ENCODE data around the gene ABCA2.

The ABCA2 gene

DNA sequence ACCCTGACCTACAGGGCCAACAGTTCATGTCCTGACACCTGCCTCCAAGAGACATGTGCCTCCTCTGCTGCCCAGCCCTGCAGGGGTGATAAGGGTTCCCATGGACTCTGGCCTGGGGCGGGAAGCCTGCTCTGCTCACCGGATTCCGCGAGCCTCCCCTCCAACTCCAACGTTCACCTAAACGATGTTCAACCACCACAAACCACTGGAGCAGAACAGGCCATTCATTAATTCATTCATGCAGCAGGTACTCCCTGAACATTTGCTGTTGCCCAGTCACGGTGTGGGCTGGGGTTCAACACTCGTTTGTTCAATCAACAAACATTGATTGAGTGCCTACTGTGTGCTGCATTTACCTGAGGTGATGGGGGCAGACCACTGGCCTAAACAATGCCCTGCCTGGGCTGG, 46.0 kb upstream of the ABCA2 start:
- ChIA-PET POLR2A (interaction anchor here (1.5 kb wide), 1 partner anchor 55 kb away, joined by 3 read pairs; no protein-coding TSS in a partner anchor), CTCF (interaction anchor here (1.0 kb wide), 1 partner anchor 10 kb away, joined by 3 read pairs; no protein-coding TSS in a partner anchor)
- TF ChIP-seq ELF4 (IDR thresholded peaks at IDR 0.05) (no peak), HDGF (IDR thresholded peaks at IDR 0.05; ENCODE audit: borderline replicate concordance) (no peak), SP1 (IDR thresholded peaks at IDR 0.05) (no peak), PKNOX1 (IDR thresholded peaks at IDR 0.05) (no peak), TARDBP (IDR thresholded peaks at IDR 0.05) (no peak), ARNT (IDR thresholded peaks at IDR 0.05) (no peak), FOXM1 (IDR thresholded peaks at IDR 0.05; ENCODE audit: borderline replicate concordance) (no peak), FOXK2 (IDR thresholded peaks at IDR 0.05) (no peak), CTBP1 (IDR thresholded peaks at IDR 0.05; ENCODE audit: borderline replicate concordance) (no peak), SUZ12 (IDR thresholded peaks at IDR 0.05) (no peak), L3MBTL2 (conservative IDR thresholded peaks at IDR 0.05) (no peak), FOXA1 (IDR thresholded peaks at IDR 0.05) (no peak), NFRKB (IDR thresholded peaks at IDR 0.05) (no peak), LEF1 (IDR thresholded peaks at IDR 0.05; ENCODE audit: borderline replicate concordance) (no peak), BHLHE40 (IDR thresholded peaks at IDR 0.05; ENCODE audit: borderline replicate concordance) (no peak), ZNF384 (IDR thresholded peaks at IDR 0.05) (no peak)
- no peak for DNase-seq (ENCODE audit: extremely low spot score)

DNA sequence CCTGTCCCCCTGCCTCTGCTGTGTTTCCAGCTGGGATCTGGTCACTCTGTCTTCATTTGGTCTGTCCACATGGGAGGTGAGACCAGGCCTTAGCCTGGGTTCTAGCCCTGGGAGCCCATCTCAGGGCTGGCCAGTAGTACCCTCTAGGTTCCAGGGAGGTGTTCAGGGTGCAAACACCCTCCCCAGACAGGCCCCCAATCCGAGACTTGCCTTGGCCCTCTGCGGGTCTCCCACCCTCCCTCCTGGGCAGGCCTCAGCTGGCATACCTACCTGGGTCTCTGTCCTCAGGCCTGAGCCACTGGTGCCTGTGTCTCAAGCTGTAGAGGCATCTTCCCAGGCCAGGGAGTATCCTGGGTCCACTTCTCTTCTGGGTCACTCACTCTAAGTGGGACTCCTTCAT, 43.2 kb upstream of the ABCA2 start:
- DNase-seq (ENCODE audit: extremely low spot score), result no peak
- no peak for TF ChIP-seq ARNT (IDR thresholded peaks at IDR 0.05)
- TF ChIP-seq ZNF384 (IDR thresholded peaks at IDR 0.05), result no peak
- no peak for TF ChIP-seq TARDBP (IDR thresholded peaks at IDR 0.05)
- no peak for TF ChIP-seq LEF1 (IDR thresholded peaks at IDR 0.05; ENCODE audit: borderline replicate concordance)
- TF ChIP-seq FOXK2 (IDR thresholded peaks at IDR 0.05), result no peak
- no peak for TF ChIP-seq SUZ12 (IDR thresholded peaks at IDR 0.05)
- no peak for TF ChIP-seq FOXA1 (IDR thresholded peaks at IDR 0.05)
- TF ChIP-seq NFRKB (IDR thresholded peaks at IDR 0.05), result no peak
- TF ChIP-seq ELF4 (IDR thresholded peaks at IDR 0.05), result no peak
- no peak for TF ChIP-seq L3MBTL2 (conservative IDR thresholded peaks at IDR 0.05)
- TF ChIP-seq SP1 (IDR thresholded peaks at IDR 0.05), result no peak
- TF ChIP-seq FOXM1 (IDR thresholded peaks at IDR 0.05; ENCODE audit: borderline replicate concordance), result no peak
- no peak for TF ChIP-seq HDGF (IDR thresholded peaks at IDR 0.05; ENCODE audit: borderline replicate concordance)
- no peak for TF ChIP-seq PKNOX1 (IDR thresholded peaks at IDR 0.05)
- no peak for TF ChIP-seq BHLHE40 (IDR thresholded peaks at IDR 0.05; ENCODE audit: borderline replicate concordance)
- TF ChIP-seq CTBP1 (IDR thresholded peaks at IDR 0.05; ENCODE audit: borderline replicate concordance), result no peak
- ChIA-PET CTCF (interaction anchor here (1.2 to 2.4 kb wide), 4 partner anchors 13 to 42 kb away, joined by 3 to 11 read pairs (median 8); partner anchors contain the start of genes ABCA2 and NPDC1), POLR2A (interaction anchor here (1.3 to 3.2 kb wide), 4 partner anchors 12 to 169 kb away, joined by 3 to 27 read pairs (median 6); partner anchors contain the start of gene MAN1B1)

DNA sequence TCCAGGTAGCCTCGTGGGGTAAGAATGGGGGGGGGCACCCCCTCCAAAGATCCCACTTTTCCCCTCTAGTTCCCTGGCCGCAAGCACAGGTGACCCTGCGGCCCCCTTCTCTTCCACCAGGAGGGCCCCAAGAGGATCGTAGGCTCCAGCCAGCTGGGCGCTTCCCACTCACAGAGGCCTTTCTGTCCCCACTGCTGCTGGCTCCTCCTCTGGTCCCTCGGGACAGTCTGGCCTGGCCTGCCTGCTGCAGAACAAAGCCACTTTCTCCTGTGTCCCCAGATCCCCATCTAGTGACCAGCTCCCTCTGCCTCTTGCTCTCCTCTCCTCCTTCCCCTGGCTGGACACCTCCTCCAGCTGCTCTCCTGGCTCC, 42.9 kb upstream of the ABCA2 start:
- POLR2A ChIA-PET, result interaction anchor here (1.2 to 3.2 kb wide), 5 partner anchors 13 to 170 kb away, joined by 3 to 27 read pairs (median 5); partner anchors contain the start of gene MAN1B1
- CTCF ChIA-PET, result interaction anchor here (0.8 to 2.4 kb wide), 6 partner anchors 13 to 166 kb away, joined by 3 to 11 read pairs (median 6); partner anchors contain the start of genes ABCA2 and NPDC1
- 0 out of 2 replicates have a peak, but pooled peaks have one; percentile 1 for TF ChIP-seq L3MBTL2 (conservative IDR thresholded peaks at IDR 0.05)
- TF ChIP-seq BHLHE40 (IDR thresholded peaks at IDR 0.05; ENCODE audit: borderline replicate concordance), result no peak
- no peak for DNase-seq (ENCODE audit: extremely low spot score)

DNA sequence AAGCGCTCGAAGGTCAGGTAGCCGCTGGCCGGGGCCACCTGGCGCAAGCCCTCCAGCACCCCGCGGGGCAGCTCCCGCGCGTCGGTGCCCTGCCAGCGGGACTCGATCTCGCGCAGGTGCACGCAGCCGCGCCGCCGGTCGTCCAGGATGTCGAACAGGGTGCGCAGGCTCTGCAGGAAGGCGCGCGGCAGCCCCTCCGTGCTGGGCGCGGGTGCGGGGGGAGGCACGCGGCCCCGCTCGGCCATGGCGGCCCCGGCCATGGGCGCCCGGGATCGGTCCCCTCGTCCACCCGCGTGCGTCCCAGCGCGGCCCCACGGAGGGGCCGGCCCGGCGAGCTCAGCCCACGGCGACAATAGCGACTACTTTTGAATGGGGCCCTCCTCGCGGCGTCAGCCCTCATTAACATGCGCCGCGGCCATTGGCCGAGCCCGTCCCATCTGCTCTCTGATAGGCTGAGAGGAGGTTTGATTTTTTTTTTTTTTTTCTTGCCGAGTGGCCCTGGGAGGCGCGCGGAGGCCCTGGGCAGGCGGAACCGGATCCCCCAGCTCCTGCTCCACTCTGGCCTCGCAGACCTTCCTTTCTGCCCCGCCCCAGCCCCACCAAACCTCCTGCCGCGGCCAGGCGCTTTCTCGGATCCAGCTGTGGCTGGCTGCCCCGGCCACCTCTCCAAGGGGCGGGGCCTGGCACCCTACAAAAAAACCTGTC, 42.3 kb upstream of the ABCA2 start, which contains the start of gene SAPCD2:
TSS of gene SAPCD2 (minus strand) at position 357 of the 705 bp plus-strand sequence. CDS start at position 260, 97 bp downstream.
- CTCF ChIA-PET, result interaction anchor here (0.8 to 2.4 kb wide), 7 partner anchors 12 to 166 kb away, joined by 3 to 11 read pairs (median 8); partner anchors contain the start of genes ABCA2 and NPDC1

More for the DNA sequence above, 42.3 kb upstream of the ABCA2 start, which contains the start of gene SAPCD2:
- TF ChIP-seq LEF1 (IDR thresholded peaks at IDR 0.05; ENCODE audit: borderline replicate concordance), result 0 out of 2 replicates have a peak, but pooled peaks have one; percentile 41
- peak; percentile 48; the same call in 1 of the 2 replicates for TF ChIP-seq L3MBTL2 (conservative IDR thresholded peaks at IDR 0.05)
- TF ChIP-seq ARNT (IDR thresholded peaks at IDR 0.05), result no peak
- no peak for TF ChIP-seq HDGF (IDR thresholded peaks at IDR 0.05; ENCODE audit: borderline replicate concordance)
- TF ChIP-seq CTBP1 (IDR thresholded peaks at IDR 0.05; ENCODE audit: borderline replicate concordance), result no peak
- no peak for TF ChIP-seq SP1 (IDR thresholded peaks at IDR 0.05)
- peak; percentile 99 for TF ChIP-seq ZNF384 (IDR thresholded peaks at IDR 0.05)
- no peak for TF ChIP-seq FOXK2 (IDR thresholded peaks at IDR 0.05)
- TF ChIP-seq FOXM1 (IDR thresholded peaks at IDR 0.05; ENCODE audit: borderline replicate concordance), result peak; percentile 51; the same call in 1 of the 2 replicates
- TF ChIP-seq PKNOX1 (IDR thresholded peaks at IDR 0.05), result no peak
- POLR2A ChIA-PET, result interaction anchor here (0.9 to 3.2 kb wide), 10 partner anchors 12 to 828 kb away, joined by 3 to 27 read pairs (median 4); partner anchors contain the start of gene MAN1B1
- peak; percentile 93 for DNase-seq (ENCODE audit: extremely low spot score)
